GM23338 (cell line): ENCODE data around the gene EPS8L2. TPM values are rescaled to one million over a fixed set of nuclear protein-coding genes. Genes with fewer than 3 reads are reported as not detected.

Experiments used
- ATAC-seq: fragments of 200-7000 bp; cut with Tn5 transposase; 3 replicates; pipeline ENCODE4 v1.9.1; 2020
- DNase-seq: peaks from one replicate; pipeline ENCODE4 v3.0.0-alpha.2; 2015; ENCODE audit warnings: low spot score
- H2AFZ ChIP-seq: fragments of 200-600 bp; sonication (generic); 2 replicates; pipeline ENCODE4 v1.8.0; 2016; ENCODE audit warnings: antibody characterized with exemption, mild to moderate bottlenecking, moderate library complexity
- H3F3A ChIP-seq: fragments of 200-600 bp; sonication (generic); replicated peaks from 2 replicates; pipeline ENCODE4 v1.8.0; 2017; ENCODE audit warnings: antibody characterized with exemption, mixed run types, low read depth
- H3K27ac ChIP-seq: fragments of 200-600 bp; sonication (generic); 2 replicates; pipeline ENCODE4 v1.6.1; 2016; ENCODE audit warnings: low read depth
- H3K27me3 ChIP-seq: fragments of 200-600 bp; sonication (generic); 2 replicates; pipeline ENCODE4 v1.8.0; 2016; ENCODE audit warnings: mild to moderate bottlenecking, mixed run types, moderate library complexity; ENCODE audit not compliant: insufficient read depth
- H3K36me3 ChIP-seq: fragments of 200-600 bp; sonication (generic); 2 replicates; pipeline ENCODE4 v1.8.0; 2016; ENCODE audit warnings: mild to moderate bottlenecking; ENCODE audit not compliant: insufficient read depth
- H3K4me1 ChIP-seq: fragments of 200-600 bp; sonication (generic); 2 replicates; pipeline ENCODE4 v1.8.0; 2016; ENCODE audit warnings: mild to moderate bottlenecking, moderate library complexity; ENCODE audit not compliant: insufficient read depth
- H3K4me2 ChIP-seq: fragments of 200-600 bp; sonication (generic); 2 replicates; pipeline ENCODE4 v1.7.1; 2017; ENCODE audit warnings: mixed run types
- H3K4me3 ChIP-seq: fragments of 200-600 bp; sonication (generic); 2 replicates; pipeline ENCODE4 v1.6.1; 2016; ENCODE audit warnings: mixed run types
- H3K79me2 ChIP-seq: fragments of 200-600 bp; sonication (generic); replicated peaks from 2 replicates; pipeline ENCODE4 v1.8.0; 2017; ENCODE audit warnings: mild to moderate bottlenecking; ENCODE audit not compliant: insufficient read depth
- H3K9me2 ChIP-seq: fragments of 200-600 bp; sonication (generic); 2 replicates; pipeline ENCODE4 v1.8.0; 2017; ENCODE audit not compliant: insufficient read depth
- H4K20me1 ChIP-seq: fragments of 200-600 bp; sonication (generic); replicated peaks from 2 replicates; pipeline ENCODE4 v1.8.0; 2017; ENCODE audit warnings: mild to moderate bottlenecking; ENCODE audit not compliant: insufficient read depth
- H3K27ac Mint-ChIP-seq: 2 replicates; pipeline ENCODE4 v1.8.0; 2020; ENCODE audit warnings: inconsistent platforms, mild to moderate bottlenecking, moderate library complexity, mixed read lengths
- H3K27me3 Mint-ChIP-seq: 3 replicates; pipeline ENCODE4 v1.8.0; 2022; ENCODE audit warnings: low read depth, mild to moderate bottlenecking, moderate library complexity, mixed read lengths, inconsistent platforms; ENCODE audit not compliant: insufficient read depth, poor library complexity
- H3K36me3 Mint-ChIP-seq: 3 replicates; pipeline ENCODE4 v1.8.0; 2021; ENCODE audit warnings: low read depth, mild to moderate bottlenecking, inconsistent platforms, moderate library complexity, mixed read lengths
- H3K4me1 Mint-ChIP-seq: 3 replicates; pipeline ENCODE4 v1.8.0; 2020; ENCODE audit warnings: mild to moderate bottlenecking, inconsistent platforms, mixed read lengths
- H3K4me3 Mint-ChIP-seq: 3 replicates; pipeline ENCODE4 v1.8.0; 2021; ENCODE audit warnings: moderate library complexity, mild to moderate bottlenecking, inconsistent platforms, mixed read lengths
- H3K9me3 Mint-ChIP-seq: 3 replicates; pipeline ENCODE4 v1.8.0; 2020; ENCODE audit warnings: moderate library complexity, mild to moderate bottlenecking, inconsistent platforms, mixed read lengths
- CREB1 ChIP-seq: fragments of 250-450 bp; sonication (Bioruptor Pico); IDR thresholded peaks from 2 replicates; pipeline ENCODE4 v1.5.0; 2020; ENCODE audit warnings: low read depth, mild to moderate bottlenecking, moderate library complexity
- EZH2 ChIP-seq: fragments of 200-600 bp; sonication (generic); IDR thresholded peaks from one replicate; pipeline ENCODE4 v1.8.0; 2017; ENCODE audit warnings: antibody characterized with exemption, mild to moderate bottlenecking, low read depth; ENCODE audit not compliant: unreplicated experiment
- EZH2phosphoT487 ChIP-seq: fragments of 200-600 bp; sonication (generic); IDR thresholded peaks from one replicate; pipeline ENCODE4 v1.8.1; 2018; ENCODE audit warnings: antibody characterized with exemption; ENCODE audit not compliant: unreplicated experiment
- JUNB ChIP-seq: IDR thresholded peaks from one replicate; pipeline ENCODE4 v1.6.1; 2016; ENCODE audit warnings: antibody characterized with exemption; ENCODE audit not compliant: unreplicated experiment
- NANOG ChIP-seq: IDR thresholded peaks from 2 replicates; pipeline ENCODE4 v1.6.1; 2016; ENCODE audit warnings: antibody characterized with exemption, borderline replicate concordance
- POLR2AphosphoS5 ChIP-seq: IDR thresholded peaks from 2 replicates; pipeline ENCODE4 v1.6.1; 2016; ENCODE audit warnings: antibody characterized with exemption, low read depth
- STAT1 ChIP-seq: IDR thresholded peaks from one replicate; pipeline ENCODE4 v1.6.1; 2016; ENCODE audit warnings: antibody characterized with exemption; ENCODE audit not compliant: unreplicated experiment
- ZNF114 ChIP-seq: fragments of 250-450 bp; sonication (Bioruptor Pico); IDR thresholded peaks from 2 replicates; pipeline ENCODE4 v1.5.0; 2020; ENCODE audit warnings: mild to moderate bottlenecking, moderate library complexity
- ZNF331 ChIP-seq: fragments of 250-450 bp; sonication (Bioruptor Pico); IDR thresholded peaks from 2 replicates; pipeline ENCODE4 v1.5.0; 2020; ENCODE audit warnings: low read depth, mild to moderate bottlenecking, moderate library complexity
- polyA plus RNA-seq: library from polyadenylated mRNA; unstranded; fragments of >200 nt; fragmentation: Nextera tagmentation; extraction: Ambion mirVana; gene quantifications from 2 replicates; pipeline ENCODE4 v1.2.1, GENCODE V29; 2016
- total RNA-seq: library from RNA; depleted of rRNA; stranded (reverse); fragments of >200 nt; shearing (Covaris generic); gene quantifications from 2 replicates; pipeline ENCODE4 v1.2.3, GENCODE V29; 2014
- TF ChIP-seq, protein P1 (sequence below): IDR thresholded peaks from 2 replicates; pipeline ENCODE4 v1.6.1; 2016; ENCODE audit warnings: antibody characterized with exemption
- TF ChIP-seq, protein P2 (sequence below): IDR thresholded peaks from one replicate; pipeline ENCODE4 v1.6.1; 2018; ENCODE audit warnings: antibody characterized with exemption; ENCODE audit not compliant: unreplicated experiment
- TF ChIP-seq, protein P3 (sequence below): fragments of 250-450 bp; sonication (Bioruptor Pico); IDR thresholded peaks from 2 replicates; pipeline ENCODE4 v1.5.0; 2020; ENCODE audit warnings: mild to moderate bottlenecking, moderate library complexity
- TF ChIP-seq, protein P4 (sequence below), 2 experiments: fragments of 200-600 bp in 1 of 2; sonication (generic) in 1 of 2; conservative IDR thresholded peaks; 2 replicates each; pipeline versions ENCODE4 v1.5.1 to v1.6.1; 2016 to 2017; ENCODE audit warnings: antibody characterized with exemption in 2 of 2, low read depth in 2 of 2, mild to moderate bottlenecking in 2 of 2, moderate library complexity in 1 of 2

EPS8L2 gene
- total and polyA plus RNA-seq, 2 experiments from 2014 or later = 38.7 to 59.4 TPM

DNA sequence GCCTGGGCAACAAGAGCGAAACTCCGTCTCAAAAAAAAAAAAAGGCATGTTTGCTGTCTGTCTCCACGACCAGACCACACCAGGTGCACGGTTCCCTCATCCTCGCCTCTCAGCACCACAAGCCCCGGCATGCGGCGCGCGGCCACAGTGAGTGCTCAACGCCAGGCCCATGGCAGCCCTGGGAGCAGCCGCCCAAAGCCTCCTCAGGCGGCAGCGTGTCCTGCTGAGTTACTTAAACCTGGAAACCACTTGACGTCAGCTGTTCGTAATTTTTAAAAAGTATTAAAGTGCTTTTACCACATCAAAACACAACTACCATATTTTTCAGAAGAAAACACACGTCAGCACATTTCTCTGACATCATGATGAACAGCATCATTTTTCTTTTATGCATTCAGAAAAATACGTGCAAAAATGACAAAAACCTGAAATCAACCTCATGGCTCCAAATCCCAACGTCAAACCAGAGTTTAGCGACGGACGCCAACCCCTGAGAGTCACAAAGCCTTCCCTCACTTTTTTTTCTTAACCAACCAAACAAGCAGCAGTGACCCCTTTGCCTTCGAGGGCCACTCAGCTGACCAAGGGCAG lies 13.1 kb upstream of the EPS8L2 start:
- Mint-ChIP-seq H3K4me1 (peaks cover 30% of the 10 kb centered on the region), H3K27me3 (peaks cover 20% of the 10 kb centered on the region), H3K9me3 (peaks cover 4% of the 10 kb centered on the region; the same call in 2 of the 3 replicates), H3K4me3 (peak overlapping the region; percentile 82), H3K36me3 (peaks cover 30% of the 10 kb centered on the region), H3K27ac (peak overlapping the region; percentile 16; the same call in 1 of the 2 replicates)
- Histone ChIP-seq H3K79me2 (peaks cover 51% of the 10 kb centered on the region), H3F3A (peaks cover 31% of the 10 kb centered on the region), H3K36me3 (no peaks in the 10 kb centered on the region; the same call in 1 of the 2 replicates), H3K4me2 (peak overlapping the region; percentile 73), H4K20me1 (peaks cover 4% of the 10 kb centered on the region; the same call in 1 of the 2 replicates), H2AFZ (no peak overlapping the region), H3K4me1 (peaks cover 15% of the 10 kb centered on the region), H3K27ac (no peak overlapping the region), H3K9me2 (no peaks in the 10 kb centered on the region), H3K4me3 (peak overlapping the region; percentile 32; the same call in 1 of the 2 replicates), H3K27me3 (no peaks in the 10 kb centered on the region)
- no peak for ATAC-seq
- DNase-seq = no peak
- TF ChIP-seq STAT1 (no peak), POLR2AphosphoS5 (no peak), JUNB (no peak), ZNF114 (CRISPR knock-in tag) (no peak), EZH2 (no peak), ZNF331 (CRISPR knock-in tag) (no peak), CREB1 (CRISPR knock-in tag) (no peak), EZH2phosphoT487 (no peak), NANOG (no peak)
- TF ChIP-seq, protein P1, sequence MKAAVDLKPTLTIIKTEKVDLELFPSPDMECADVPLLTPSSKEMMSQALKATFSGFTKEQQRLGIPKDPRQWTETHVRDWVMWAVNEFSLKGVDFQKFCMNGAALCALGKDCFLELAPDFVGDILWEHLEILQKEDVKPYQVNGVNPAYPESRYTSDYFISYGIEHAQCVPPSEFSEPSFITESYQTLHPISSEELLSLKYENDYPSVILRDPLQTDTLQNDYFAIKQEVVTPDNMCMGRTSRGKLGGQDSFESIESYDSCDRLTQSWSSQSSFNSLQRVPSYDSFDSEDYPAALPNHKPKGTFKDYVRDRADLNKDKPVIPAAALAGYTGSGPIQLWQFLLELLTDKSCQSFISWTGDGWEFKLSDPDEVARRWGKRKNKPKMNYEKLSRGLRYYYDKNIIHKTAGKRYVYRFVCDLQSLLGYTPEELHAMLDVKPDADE = no peak
- TF ChIP-seq, protein P2, sequence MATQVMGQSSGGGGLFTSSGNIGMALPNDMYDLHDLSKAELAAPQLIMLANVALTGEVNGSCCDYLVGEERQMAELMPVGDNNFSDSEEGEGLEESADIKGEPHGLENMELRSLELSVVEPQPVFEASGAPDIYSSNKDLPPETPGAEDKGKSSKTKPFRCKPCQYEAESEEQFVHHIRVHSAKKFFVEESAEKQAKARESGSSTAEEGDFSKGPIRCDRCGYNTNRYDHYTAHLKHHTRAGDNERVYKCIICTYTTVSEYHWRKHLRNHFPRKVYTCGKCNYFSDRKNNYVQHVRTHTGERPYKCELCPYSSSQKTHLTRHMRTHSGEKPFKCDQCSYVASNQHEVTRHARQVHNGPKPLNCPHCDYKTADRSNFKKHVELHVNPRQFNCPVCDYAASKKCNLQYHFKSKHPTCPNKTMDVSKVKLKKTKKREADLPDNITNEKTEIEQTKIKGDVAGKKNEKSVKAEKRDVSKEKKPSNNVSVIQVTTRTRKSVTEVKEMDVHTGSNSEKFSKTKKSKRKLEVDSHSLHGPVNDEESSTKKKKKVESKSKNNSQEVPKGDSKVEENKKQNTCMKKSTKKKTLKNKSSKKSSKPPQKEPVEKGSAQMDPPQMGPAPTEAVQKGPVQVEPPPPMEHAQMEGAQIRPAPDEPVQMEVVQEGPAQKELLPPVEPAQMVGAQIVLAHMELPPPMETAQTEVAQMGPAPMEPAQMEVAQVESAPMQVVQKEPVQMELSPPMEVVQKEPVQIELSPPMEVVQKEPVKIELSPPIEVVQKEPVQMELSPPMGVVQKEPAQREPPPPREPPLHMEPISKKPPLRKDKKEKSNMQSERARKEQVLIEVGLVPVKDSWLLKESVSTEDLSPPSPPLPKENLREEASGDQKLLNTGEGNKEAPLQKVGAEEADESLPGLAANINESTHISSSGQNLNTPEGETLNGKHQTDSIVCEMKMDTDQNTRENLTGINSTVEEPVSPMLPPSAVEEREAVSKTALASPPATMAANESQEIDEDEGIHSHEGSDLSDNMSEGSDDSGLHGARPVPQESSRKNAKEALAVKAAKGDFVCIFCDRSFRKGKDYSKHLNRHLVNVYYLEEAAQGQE = no peak
- TF ChIP-seq, protein P3, sequence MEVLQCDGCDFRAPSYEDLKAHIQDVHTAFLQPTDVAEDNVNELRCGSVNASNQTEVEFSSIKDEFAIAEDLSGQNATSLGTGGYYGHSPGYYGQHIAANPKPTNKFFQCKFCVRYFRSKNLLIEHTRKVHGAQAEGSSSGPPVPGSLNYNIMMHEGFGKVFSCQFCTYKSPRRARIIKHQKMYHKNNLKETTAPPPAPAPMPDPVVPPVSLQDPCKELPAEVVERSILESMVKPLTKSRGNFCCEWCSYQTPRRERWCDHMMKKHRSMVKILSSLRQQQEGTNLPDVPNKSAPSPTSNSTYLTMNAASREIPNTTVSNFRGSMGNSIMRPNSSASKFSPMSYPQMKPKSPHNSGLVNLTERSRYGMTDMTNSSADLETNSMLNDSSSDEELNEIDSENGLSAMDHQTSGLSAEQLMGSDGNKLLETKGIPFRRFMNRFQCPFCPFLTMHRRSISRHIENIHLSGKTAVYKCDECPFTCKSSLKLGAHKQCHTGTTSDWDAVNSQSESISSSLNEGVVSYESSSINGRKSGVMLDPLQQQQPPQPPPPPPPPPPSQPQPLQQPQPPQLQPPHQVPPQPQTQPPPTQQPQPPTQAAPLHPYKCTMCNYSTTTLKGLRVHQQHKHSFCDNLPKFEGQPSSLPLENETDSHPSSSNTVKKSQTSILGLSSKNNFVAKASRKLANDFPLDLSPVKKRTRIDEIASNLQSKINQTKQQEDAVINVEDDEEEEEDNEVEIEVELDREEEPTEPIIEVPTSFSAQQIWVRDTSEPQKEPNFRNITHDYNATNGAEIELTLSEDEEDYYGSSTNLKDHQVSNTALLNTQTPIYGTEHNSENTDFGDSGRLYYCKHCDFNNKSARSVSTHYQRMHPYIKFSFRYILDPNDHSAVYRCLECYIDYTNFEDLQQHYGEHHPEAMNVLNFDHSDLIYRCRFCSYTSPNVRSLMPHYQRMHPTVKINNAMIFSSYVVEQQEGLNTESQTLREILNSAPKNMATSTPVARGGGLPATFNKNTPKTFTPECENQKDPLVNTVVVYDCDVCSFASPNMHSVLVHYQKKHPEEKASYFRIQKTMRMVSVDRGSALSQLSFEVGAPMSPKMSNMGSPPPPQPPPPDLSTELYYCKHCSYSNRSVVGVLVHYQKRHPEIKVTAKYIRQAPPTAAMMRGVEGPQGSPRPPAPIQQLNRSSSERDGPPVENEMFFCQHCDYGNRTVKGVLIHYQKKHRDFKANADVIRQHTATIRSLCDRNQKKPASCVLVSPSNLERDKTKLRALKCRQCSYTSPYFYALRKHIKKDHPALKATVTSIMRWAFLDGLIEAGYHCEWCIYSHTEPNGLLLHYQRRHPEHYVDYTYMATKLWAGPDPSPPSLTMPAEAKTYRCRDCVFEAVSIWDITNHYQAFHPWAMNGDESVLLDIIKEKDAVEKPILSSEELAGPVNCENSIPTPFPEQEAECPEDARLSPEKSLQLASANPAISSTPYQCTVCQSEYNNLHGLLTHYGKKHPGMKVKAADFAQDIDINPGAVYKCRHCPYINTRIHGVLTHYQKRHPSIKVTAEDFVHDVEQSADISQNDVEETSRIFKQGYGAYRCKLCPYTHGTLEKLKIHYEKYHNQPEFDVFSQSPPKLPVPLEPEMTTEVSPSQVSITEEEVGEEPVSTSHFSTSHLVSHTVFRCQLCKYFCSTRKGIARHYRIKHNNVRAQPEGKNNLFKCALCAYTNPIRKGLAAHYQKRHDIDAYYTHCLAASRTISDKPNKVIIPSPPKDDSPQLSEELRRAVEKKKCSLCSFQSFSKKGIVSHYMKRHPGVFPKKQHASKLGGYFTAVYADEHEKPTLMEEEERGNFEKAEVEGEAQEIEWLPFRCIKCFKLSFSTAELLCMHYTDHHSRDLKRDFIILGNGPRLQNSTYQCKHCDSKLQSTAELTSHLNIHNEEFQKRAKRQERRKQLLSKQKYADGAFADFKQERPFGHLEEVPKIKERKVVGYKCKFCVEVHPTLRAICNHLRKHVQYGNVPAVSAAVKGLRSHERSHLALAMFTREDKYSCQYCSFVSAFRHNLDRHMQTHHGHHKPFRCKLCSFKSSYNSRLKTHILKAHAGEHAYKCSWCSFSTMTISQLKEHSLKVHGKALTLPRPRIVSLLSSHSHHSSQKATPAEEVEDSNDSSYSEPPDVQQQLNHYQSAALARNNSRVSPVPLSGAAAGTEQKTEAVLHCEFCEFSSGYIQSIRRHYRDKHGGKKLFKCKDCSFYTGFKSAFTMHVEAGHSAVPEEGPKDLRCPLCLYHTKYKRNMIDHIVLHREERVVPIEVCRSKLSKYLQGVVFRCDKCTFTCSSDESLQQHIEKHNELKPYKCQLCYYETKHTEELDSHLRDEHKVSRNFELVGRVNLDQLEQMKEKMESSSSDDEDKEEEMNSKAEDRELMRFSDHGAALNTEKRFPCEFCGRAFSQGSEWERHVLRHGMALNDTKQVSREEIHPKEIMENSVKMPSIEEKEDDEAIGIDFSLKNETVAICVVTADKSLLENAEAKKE = no peak
- TF ChIP-seq, protein P4, sequence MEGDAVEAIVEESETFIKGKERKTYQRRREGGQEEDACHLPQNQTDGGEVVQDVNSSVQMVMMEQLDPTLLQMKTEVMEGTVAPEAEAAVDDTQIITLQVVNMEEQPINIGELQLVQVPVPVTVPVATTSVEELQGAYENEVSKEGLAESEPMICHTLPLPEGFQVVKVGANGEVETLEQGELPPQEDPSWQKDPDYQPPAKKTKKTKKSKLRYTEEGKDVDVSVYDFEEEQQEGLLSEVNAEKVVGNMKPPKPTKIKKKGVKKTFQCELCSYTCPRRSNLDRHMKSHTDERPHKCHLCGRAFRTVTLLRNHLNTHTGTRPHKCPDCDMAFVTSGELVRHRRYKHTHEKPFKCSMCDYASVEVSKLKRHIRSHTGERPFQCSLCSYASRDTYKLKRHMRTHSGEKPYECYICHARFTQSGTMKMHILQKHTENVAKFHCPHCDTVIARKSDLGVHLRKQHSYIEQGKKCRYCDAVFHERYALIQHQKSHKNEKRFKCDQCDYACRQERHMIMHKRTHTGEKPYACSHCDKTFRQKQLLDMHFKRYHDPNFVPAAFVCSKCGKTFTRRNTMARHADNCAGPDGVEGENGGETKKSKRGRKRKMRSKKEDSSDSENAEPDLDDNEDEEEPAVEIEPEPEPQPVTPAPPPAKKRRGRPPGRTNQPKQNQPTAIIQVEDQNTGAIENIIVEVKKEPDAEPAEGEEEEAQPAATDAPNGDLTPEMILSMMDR (conservative IDR thresholded peaks at IDR 0.05; ENCODE audit: low read depth in 2 of 2) = no peak
